Testis (tissue), 2 donors: ENCODE results near the gene EFCAB3.
"Not testable (repeated sequence)": the region's sequence is repeated elsewhere in the genome, so short reads cannot be mapped to it uniquely, and the experiment has no call there.

ENCODE experiments used
- CTCF ChIP-seq, 3 experiments: fragments of 450-650 bp in 2 of 3; fragments of 200-600 bp in 1 of 3; sonication (generic) in 1 of 3; IDR thresholded peaks; one replicate each; pipeline ENCODE4 v1.5.1; 2016 to 2019; ENCODE audit warnings: antibody characterized with exemption in 3 of 3, mild to moderate bottlenecking in 2 of 3, moderate library complexity in 1 of 3
- POLR2A ChIP-seq: fragments of 450-650 bp; IDR thresholded peaks from one replicate; pipeline ENCODE4 v1.6.1; 2017; ENCODE audit warnings: antibody characterized with exemption, mild to moderate bottlenecking, moderate library complexity

DNA sequence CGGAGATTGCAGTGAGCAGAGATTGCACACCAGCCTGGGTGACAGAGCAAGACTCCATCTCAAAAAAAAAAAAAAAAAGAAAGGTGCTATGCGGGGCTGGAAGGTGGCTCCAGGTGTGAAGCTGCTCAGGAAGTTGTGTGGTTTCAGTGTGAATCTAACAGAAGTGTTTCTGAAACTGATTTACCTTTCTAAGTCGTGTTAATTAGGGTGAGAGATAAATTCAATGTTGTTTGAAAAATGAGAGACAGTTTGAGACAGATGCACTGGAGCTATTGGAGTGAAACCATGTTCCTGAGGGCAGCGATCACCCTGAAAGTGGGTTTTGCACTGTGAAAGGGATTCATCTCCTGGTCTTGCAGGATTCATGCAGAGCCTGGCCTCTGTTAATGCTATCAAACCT, 73.3 kb downstream of the EFCAB3 start:
- not testable (repeated sequence) for TF ChIP-seq CTCF (IDR thresholded peaks at IDR 0.05); POLR2A
